HG03565 (cell line): ENCODE results near the gene NFKB1.
"Not testable (repeated sequence)": the region's sequence is repeated elsewhere in the genome, so short reads cannot be mapped to it uniquely, and the experiment has no call there.

Experiments
- ATAC-seq: cut with Tn5 transposase; IDR thresholded peaks from one replicate; pipeline ENCODE4 v1.9.1; 2021; ENCODE audit warnings: mild to moderate bottlenecking, moderate library complexity; ENCODE audit not compliant: unreplicated experiment

NFKB1 gene

GRCh38 chr4:102593147-102593546, 92.0 kb downstream of the NFKB1 start:
- ATAC-seq, result no peak

GRCh38 chr4:102594000-102594399, 92.8 kb downstream of the NFKB1 start:
- ATAC-seq, result no peak

- no peak for ATAC-seq
Observed at GRCh38 chr4:102596532-102596931, 95.4 kb downstream of the NFKB1 start.

GRCh38 chr4:102598086-102598761, 97.1 kb downstream of the NFKB1 start:
- ATAC-seq, result peak; percentile 59

GRCh38 chr4:102598762-102599374, 97.7 kb downstream of the NFKB1 start:
- ATAC-seq, result peak; percentile 47

- ATAC-seq, result no peak
Observed at GRCh38 chr4:102599455-102599854, 98.3 kb downstream of the NFKB1 start.

- no peak for ATAC-seq
Observed at GRCh38 chr4:102599886-102600285, 98.7 kb downstream of the NFKB1 start.

GRCh38 chr4:102600689-102601088, 99.5 kb downstream of the NFKB1 start:
- no peak for ATAC-seq

- no peak for ATAC-seq
Observed at GRCh38 chr4:102601586-102602227, 100.5 kb downstream of the NFKB1 start.

GRCh38 chr4:102604222-102604940, 103.2 kb downstream of the NFKB1 start:
- ATAC-seq, result no peak

GRCh38 chr4:102606261-102606660, 105.1 kb downstream of the NFKB1 start:
- ATAC-seq, result no peak

GRCh38 chr4:102606846-102607450, 105.8 kb downstream of the NFKB1 start:
- ATAC-seq, result no peak

- ATAC-seq, result no peak
Observed at GRCh38 chr4:102608190-102608589, 107.0 kb downstream of the NFKB1 start.

GRCh38 chr4:102610007-102610406, 108.8 kb downstream of the NFKB1 start:
- no peak for ATAC-seq

GRCh38 chr4:102610476-102610875, 109.3 kb downstream of the NFKB1 start:
- no peak for ATAC-seq

- no peak for ATAC-seq
Observed at GRCh38 chr4:102612210-102612609, 111.1 kb downstream of the NFKB1 start.

- ATAC-seq, result no peak
Observed at GRCh38 chr4:102612824-102613366, 111.7 kb downstream of the NFKB1 start.

- ATAC-seq, result no peak
Observed at GRCh38 chr4:102614801-102615200, 113.6 kb downstream of the NFKB1 start.

- no peak for ATAC-seq
Observed at GRCh38 chr4:102616636-102617035, 115.5 kb downstream of the NFKB1 start.

GRCh38 chr4:102619021-102619420, 117.9 kb downstream of the NFKB1 start:
- not testable (repeated sequence) for ATAC-seq
